T-helper 9 cell (primary cell): ENCODE data around the gene DGKG.

Experiments used
- DNase-seq: peaks from one replicate; pipeline ENCODE4 v3.0.0-alpha.2; 2020

DGKG gene

DNA sequence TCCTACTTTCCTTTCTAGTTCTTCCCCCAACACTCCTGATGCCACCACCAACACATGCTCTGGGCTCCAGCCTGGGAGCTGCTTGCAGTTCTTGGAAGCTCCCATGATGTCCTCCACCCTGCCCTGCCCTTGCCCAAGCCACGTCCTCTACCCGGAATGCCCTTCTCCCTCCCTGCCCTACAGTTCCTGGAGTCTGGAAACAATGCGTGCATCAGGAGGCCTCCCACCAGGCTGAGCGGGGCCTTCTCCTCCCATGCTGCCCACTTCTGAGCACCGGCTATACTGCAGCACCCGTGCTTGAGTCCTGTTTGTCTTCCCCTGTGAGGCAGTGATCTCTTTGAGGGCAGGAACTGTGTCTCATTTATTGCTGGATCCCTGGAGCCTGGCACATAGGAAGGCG, 44.6 kb downstream of the DGKG start:
- no peak for DNase-seq

DNA sequence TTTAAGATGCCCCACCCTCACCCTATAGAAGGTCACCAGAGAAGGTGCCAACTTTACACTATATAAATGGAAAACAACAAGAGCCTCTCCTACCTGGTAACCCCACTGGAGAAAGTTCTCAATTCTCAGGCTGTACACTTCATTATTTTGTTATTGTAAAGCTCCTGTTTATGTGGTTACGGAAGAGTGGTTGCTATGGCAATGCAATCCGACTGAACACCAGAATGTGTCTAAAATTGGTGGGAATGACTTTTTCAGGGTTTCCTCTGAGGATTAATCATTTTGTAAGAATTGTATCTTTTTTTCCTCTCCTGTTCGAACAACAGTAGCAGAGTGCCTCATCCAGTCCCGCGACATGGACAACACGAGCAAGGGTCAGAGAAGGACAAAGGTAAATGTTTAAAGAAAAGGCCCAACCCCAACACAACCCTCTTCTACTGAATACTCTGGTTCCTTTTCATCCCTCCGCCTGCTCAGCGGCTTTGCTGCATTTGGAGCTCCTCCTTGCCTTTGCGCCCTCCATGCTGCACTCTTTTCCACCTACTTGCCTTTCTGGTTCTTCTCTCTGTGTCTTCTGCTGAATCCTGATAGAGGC, 45.3 kb downstream of the DGKG start:
- no peak for DNase-seq

DNA sequence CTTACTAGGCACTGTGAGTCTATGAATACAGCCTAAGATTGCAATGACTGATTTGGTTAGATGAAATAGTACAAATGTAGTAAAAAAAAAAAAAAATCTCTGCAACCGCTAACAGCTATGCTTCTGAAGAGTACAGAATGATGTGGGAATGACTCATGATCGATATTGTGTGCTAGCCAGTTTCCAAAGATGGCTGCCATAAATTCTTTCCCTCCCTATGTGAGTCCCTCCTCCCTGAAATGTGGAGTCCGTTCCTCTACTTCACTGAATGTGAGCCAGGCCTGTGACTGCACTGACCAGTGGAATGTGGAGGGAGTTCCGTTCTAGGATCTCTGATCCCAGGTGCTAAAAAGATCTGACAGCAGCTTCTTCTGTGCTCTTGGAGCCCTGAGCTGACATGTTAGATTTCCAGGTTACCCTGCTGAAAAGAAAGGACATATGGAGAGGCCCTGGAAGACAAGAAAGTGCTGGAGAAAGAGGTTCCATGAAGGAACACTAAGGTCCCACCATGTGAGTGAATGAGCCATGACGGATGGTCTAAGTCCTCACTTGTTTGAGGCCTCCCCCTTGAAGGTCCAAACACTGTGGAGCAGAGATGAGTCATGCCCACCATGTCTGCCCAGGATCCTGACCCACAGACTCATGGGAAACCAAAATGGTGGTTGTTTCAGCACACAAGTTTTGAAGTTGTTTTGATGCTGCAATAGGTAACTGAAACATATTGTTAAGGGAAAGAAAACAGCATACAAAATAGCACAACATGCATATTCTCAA, 46.3 kb downstream of the DGKG start:
- DNase-seq, result no peak

DNA sequence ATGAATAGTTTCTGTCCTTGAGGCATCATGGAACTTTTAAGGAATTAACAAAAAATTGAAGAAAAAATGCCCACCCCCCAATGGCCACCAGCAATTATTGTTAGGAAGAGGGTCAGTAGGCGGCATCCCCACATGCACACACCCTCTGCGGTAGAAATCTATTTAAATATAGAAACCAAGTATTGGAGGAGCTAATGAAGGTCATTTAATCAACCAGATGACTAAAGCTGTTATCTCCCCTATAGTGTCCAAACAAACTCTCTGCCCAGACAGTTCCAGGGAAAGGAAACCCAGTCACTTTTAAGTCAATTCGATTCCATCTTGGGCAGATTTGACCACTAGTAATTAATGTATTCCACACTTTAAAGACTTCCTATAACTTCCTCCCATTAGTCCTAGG, 47.1 kb downstream of the DGKG start:
- no peak for DNase-seq

DNA sequence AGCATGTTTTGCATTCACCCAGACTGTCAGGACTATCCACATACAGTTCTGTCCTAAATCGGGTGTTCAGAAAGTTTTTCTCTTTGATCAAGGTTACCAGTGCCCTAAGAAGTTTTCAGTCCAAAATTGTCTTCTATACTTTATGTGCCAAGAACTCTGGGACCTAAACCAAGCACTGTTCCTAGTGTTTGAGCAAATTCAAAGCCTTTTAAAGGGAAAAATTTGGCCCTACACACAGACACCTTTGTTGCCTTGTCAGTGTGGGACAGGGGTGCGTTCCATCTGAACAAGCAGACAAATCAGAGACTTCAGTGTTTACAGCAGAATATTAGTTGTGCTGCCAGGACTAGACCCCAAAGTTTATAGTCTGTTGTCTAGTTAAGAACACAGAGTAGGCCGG, 50.6 kb downstream of the DGKG start:
- DNase-seq, result no peak

DNA sequence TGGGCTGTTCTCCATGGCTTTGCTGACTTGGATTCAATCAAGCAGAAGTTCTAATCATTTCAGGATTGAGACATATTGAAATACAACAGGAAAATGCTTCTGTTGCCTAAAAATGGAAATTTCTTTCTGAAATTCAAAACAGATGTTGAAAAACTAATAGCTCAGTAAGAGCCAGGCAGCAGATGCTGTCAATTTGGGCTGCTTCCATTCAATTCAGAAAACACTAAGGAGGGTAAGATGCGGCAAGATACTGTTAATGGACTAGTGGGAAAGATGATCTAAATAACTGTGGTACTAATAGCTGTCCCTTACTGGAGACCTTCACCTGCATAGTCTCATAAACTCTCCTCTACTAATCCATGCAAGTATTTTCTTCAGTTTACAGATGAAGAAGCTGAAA, 53.5 kb downstream of the DGKG start:
- DNase-seq, result no peak

DNA sequence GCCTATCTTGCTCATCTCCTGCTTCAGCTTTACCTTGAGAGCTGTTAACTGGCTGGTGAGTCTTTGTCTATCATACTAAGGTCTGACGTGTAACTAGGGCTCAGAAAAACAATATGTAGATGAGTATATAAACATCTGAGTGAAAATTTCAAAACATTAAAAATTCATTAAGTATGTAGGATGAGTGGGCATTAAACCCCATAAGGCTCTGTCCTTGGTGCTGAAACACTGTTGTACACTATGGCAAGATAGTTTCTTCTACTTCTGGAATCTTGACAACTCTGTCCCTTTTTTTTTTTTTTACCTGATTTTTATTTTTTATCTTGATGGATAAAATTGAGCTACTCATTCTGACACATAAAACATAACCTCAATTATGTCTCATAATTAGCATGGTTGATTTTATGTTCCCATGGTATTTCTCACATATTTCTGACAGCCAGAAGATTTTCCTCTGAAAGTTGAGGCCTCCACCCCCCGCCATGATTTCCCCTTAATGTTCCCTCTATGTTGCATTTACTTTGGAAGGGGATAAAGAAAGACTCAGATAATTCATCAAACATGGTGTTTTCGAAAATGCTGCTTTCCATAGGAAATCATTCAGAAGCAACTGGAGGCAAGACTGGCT, 54.3 kb downstream of the DGKG start:
- DNase-seq, result no peak

DNA sequence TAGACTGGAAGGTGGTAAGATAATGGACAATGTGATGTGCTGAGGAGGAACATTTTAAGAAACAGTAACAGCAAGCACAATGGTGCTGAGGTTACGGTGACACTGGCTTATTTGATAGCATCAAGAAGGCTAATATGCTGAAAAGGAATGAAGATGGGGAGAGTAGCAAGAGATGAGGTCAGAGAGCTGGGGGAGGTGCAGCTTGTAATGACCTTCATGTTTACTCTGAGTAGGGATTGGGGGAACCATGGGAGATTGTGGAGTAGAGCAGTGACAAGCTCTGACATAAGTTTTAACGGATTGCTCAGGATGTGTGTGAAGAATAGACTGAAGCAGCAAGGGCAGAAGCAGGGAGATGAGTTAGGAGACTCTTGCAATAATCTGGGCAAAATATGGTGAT, 56.7 kb downstream of the DGKG start:
- no peak for DNase-seq

DNA sequence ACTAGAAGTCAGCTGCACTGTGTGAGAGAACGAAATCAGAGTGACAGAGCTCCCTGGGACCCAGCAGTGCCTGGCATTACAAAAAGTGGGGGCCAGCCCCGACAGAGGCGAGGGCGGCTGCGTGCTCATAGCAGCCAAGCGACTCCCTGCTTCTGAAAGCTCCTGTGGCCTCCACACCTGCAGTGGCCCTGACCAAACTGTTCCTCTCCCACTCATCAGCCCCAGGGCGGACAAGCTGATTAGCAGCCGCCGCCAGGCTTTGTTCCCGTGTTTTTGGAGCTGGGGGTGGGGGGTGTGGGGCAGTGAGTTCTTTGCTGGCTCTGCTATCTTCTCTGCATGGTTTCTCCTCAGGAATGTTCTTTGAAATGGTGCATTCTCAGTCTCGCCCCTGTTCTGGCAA, 58.1 kb downstream of the DGKG start:
- no peak for DNase-seq

DNA sequence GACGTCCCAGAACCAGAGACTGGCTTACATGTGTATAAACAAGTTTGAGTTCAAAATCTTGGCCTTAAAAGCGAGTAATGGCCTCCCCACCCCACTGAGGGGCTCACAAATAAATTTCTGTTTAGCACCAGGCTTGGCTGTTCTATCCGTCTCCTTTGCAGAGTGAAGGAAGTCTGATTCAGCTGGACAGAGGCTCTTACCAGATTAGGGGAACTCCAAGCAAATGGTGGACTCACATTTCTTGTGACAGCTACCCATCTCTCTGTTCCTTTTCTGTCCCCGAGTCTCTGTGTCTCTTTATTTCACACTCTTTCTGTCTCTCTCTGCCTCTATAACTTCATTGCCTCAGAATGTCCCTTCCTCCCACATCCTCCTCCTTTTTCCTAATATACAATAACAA, 62.7 kb downstream of the DGKG start:
- DNase-seq, result no peak

DNA sequence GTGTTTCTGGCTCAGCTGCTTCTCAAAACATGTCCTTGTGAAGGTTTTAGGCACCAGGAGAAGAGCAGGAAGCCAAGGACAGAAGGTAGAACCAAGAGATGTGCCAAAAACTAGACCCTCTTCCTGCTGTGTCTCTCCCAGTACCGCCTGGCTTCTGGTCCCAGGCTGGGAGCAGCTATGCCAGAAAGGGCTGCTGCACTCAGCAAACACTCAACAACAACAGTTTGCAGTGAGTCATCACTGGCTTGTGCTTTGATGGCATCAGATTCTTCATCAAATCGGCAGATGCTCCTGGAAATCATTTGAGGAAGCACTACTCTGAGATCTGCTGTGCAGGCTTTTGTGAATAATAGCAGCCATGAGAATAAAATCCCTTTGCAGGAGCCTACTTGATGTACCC, 63.2 kb downstream of the DGKG start:
- no peak for DNase-seq

DNA sequence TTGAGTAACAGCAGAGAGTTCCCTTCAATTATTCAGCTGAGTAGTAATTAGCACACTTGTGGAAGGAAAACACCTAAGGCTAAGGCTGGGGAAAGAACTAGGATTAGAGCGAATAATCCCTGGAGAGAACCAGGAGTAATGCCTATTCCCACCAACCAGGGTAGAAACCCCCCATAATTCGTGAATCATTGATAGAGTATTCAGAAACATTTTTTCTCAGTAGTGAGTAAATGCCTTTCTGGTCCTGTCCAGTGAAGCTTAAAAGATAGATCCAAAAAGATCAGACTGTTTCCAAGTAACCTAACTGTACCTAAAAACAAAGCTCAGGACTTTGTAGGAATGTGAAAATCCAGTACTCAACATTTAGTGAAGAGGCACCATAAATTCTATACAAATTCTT, 71.2 kb downstream of the DGKG start:
- DNase-seq, result no peak

DNA sequence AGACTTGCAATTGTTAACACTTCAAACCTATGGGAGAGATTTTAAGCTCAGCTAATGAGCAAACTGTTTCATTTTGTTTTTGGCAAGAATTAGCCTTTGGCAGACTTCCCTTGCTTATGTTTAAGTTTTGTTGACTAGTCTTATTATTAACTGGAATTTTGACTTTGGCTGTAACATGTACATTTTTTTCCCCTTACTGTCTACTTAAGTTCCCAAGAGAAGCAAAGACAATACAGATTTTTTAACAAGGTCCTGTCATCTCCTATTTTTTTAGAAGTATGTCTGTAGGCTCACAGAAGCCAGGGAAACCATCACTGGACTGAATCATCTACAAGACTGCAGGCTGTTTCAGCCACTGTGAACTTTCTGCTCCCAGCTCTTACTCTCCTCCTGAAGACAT, 74.3 kb downstream of the DGKG start:
- no peak for DNase-seq

DNA sequence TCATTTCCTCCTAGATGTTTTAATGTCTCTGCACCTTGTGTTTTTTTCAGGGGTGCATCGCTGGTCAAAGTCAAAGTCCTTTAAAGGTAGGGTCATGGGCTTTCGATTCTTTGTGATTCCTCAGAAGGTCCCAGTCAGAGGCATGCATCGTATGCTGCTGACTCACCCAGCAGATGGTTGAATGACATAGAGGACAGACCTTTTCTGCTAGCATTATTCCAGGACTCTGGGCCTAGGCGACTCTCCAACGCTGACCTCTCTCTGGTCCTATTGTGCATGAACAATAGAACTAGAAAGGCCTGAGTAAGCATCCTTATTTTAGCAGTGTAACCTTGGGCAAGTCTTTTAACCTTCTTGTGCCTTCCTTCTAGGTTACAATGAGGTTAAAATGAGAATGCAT, 75.9 kb downstream of the DGKG start:
- no peak for DNase-seq

DNA sequence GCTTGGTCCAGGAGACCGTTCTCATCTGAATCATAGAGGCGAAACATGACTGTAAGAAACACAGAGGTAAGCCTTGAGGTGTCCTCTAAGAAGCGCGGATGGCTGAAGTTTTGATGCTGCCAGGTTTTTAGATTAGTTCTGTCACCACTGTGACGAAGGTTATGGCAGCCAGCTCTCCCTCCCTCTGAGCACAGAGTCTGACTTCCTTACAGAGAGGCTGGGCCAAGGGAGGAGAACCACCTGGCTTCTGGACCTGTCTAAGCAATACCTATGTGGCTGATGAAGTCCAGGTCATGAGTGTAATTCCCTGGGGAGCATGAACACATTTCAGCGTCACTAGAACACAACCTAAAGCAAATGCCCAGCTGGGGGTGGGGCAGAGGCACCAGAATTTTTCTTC, 77.4 kb downstream of the DGKG start:
- no peak for DNase-seq

DNA sequence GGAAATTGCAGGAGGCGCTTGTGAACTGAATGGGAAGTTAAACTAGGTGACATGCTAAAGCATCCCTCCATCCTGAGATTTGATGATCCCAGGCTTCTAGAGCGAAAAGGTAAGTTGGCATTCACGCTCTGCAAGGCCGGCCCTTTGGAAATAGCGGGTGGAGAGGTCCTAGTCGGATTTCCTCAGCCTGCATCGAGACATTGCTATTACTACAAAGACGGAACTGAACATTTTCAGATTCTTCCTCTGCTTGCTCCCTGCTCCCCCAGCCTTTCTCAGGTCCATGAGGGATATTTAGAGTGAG, 77.7 kb downstream of the DGKG start:
- DNase-seq, result no peak

DNA sequence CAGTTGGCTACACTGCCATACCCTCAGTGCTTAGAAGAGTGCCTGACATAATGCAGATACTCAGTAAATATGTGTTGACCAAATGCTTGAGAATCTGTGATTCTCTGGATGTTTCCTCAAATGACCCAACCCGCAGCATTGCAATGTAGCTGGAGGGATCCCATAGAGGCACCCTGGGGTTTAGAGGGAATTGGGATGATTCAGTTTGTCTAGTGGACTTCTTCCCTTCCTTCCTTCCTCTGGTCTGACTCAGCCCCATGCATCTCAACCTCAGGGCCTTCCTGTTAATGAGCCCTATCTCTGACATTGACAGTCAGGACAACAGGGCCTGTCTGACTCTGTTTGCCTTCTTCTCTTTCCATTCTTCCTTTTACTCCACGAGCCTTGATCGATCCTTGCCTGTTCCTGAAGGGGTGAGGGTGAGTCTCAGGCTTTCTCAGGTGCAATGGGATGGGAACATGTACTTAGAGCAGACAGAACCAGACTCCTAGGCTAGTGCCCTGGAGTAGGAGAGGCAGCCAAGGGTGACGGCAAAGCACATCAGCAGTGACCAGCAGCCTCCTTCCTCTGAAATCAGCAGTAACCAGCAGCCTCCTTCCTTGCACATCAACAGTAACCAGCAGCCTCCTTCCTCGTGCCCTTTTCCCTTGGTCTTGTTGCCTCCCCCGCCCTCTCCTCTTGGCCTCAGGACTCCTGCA, 78.2 kb downstream of the DGKG start:
- DNase-seq, result no peak

DNA sequence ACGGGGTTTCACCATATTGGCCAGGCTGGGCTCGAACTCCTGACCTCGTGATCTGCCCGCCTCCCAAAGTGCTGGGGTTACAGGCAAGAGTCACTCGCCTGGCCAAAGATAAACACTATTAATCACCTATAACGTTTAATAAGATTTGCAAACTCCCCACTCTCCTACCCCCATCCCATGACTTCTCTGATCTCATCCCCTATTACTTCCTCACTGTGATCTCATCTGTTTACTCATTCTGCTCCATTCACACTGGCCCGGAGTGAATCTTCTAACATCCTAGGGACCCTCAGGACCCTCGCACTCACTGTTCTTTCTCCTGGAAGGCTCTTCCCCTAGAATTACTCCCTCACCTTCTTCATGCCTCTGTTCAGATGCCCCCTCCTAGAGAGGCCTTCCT, 78.9 kb downstream of the DGKG start:
- DNase-seq, result no peak

DNA sequence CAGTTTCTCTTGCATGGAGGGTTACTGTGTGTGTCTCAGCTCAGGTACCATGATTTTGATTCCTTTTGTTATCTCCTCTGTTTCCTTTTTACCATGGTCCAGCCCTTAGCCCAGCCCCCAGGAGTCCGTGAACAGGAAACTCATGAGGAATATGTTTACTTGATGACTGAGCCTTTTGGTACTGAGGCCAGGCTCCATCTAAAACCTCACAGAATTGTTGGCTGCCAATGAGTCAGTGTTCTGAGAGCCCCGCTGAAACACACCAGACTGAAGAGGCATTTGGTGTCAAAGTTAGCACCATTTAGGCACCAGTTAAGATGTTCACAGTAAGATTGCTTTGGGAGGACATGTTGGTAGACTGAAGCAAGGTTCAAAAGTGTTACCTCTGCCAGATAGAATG, 80.9 kb downstream of the DGKG start:
- no peak for DNase-seq

DNA sequence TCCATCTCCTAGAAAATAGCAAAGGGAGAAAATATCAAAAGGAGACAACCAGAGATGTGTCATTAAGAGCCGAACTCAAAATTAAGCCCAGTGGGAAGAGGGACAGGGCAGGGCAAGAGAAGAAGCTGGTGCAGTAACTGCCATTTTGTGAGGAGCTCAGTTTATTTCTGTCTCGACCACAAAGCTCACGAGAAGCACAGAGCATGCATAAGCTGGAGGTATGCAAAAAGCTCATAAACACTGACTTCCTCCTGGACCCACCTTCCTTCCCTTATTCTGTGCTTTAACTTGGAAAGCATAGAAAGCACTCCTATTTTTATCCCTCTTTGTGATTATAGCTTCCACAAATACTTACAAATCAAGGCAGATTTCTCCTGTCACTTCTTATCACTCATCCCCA, 81.3 kb downstream of the DGKG start:
- DNase-seq, result no peak

DNA sequence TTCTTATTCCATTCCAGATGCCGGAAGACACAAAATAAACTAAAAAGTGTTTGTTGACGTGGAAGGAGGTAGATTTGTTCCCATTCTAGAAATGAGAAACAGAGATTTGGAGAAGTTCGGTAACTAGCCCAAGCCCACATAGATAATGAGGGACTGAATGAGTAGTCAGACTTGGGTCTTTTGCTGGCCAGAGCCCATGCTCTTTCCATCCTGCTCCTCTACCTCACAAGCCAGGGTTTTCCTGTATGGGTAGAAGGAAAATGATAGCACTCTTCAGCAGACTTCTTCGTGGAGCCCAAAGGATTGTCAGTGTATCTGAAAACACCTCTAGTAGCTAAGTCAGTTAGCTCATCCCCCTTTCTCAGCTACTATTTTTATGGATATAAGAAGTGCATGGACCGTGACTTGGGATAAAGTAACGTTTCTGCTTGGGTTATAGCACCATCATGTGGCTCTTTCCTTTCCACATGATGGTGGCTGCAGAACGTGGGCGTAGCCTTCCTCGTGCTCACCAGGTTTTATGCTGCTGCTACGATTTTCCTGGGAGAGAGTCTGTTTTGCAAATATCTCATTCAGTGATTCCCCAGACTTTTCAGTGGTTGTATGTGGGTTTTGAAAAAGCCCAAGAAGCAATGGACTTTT, 84.6 kb downstream of the DGKG start:
- no peak for DNase-seq

DNA sequence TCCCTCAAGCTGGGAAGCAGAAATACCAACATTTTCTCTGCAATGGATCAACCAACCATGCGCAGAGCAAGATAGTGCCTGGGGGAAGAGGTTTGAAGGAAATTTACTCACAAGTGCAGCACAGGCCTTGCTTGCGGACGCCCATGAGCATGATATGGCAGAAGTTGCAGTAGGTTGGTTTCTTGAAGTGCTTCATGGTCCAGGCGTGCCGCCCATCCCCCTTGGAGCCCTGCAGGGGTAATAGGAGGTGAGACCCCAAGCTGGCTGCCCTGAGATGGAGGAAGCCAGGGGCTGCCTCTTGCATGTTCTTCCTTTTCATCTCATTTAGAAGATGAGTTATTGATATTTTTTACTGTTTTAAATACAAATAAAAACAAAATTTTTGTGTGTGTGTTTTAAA, 86.6 kb downstream of the DGKG start:
- no peak for DNase-seq

DNA sequence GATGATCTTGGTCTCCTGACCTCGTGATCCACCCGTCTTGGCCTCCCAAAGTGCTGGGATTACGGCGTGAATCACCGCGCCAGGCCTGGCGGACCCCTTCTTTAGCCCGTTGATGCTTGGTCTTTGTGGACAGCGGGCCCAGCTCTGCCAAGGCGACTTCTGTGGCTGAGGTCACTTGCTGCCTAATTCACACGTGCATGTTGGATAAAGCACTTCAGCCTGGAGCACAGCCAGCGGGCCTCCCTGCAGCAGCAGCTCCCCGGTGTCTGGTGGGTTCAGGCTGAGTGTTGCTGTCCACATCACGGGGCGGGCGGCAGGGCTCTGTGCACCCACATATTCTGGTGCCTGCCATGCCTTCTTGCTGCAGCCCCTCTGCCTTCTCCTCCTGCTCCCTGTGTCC, 88.4 kb downstream of the DGKG start:
- no peak for DNase-seq

DNA sequence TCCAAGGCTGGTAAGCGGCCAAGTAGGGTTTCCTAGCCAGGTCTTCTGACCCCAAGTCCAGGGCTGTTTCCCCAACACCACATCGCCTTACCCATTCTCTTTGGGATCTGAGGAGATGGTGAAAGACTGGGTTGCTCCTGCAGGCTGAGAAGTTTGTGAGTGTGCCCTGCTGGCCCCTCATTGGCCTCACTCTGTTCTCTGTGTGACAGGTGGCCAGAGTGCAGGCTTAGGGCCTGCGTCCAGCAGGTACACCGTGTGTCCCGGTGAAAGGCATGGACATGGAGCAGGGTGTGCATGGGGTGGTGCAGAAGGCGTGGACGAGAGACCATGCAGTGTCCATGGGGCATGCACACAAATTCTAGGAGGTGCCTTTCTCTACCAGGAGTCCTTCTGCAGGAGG, 91.3 kb downstream of the DGKG start:
- DNase-seq, result no peak
